GM18498 (cell line): ENCODE measurements around the gene TGM2.

Experiments
- ATAC-seq: cut with Tn5 transposase; IDR thresholded peaks from one replicate; pipeline ENCODE4 v1.9.1; 2021; ENCODE audit warnings: mild to moderate bottlenecking, moderate library complexity; ENCODE audit not compliant: unreplicated experiment

The TGM2 gene

GRCh38 chr20:38165089-38165965 is at the start of gene TGM2:
Gene TGM2, minus strand, starts transcription at chr20:38165270. Its CDS starts 72 bp downstream, at chr20:38165198.
- peak; percentile 72 for ATAC-seq

GRCh38 chr20:38214256-38215193 is 49.5 kb upstream of the TGM2 start:
- no peak for ATAC-seq

GRCh38 chr20:38213607-38213940 is 48.5 kb upstream of the TGM2 start:
- no peak for ATAC-seq

- no peak for ATAC-seq
Observed at GRCh38 chr20:38212806-38213606, 47.9 kb upstream of the TGM2 start.

- no peak for ATAC-seq
Observed at GRCh38 chr20:38211200-38212097, 46.4 kb upstream of the TGM2 start.

GRCh38 chr20:38210741-38211140 is 45.7 kb upstream of the TGM2 start:
- ATAC-seq, result no peak

- ATAC-seq, result no peak
Observed at GRCh38 chr20:38209736-38210405, 44.8 kb upstream of the TGM2 start.

- no peak for ATAC-seq
Observed at GRCh38 chr20:38209054-38209675, 44.1 kb upstream of the TGM2 start.

- no peak for ATAC-seq
Observed at GRCh38 chr20:38208523-38208922, 43.5 kb upstream of the TGM2 start.

- no peak for ATAC-seq
Observed at GRCh38 chr20:38208088-38208487, 43.0 kb upstream of the TGM2 start.

GRCh38 chr20:38207621-38208020 is 42.6 kb upstream of the TGM2 start:
- no peak for ATAC-seq

GRCh38 chr20:38205001-38205400 is 39.9 kb upstream of the TGM2 start:
- ATAC-seq, result no peak

GRCh38 chr20:38203981-38204357 is 38.9 kb upstream of the TGM2 start:
- no peak for ATAC-seq

- ATAC-seq, result no peak
Observed at GRCh38 chr20:38203337-38203980, 38.4 kb upstream of the TGM2 start.

GRCh38 chr20:38202982-38203293 is 37.9 kb upstream of the TGM2 start:
- no peak for ATAC-seq

GRCh38 chr20:38202153-38202981 is 37.3 kb upstream of the TGM2 start:
- no peak for ATAC-seq

- ATAC-seq, result no peak
Observed at GRCh38 chr20:38201356-38201755, 36.3 kb upstream of the TGM2 start.

GRCh38 chr20:38200646-38201045 is 35.6 kb upstream of the TGM2 start:
- ATAC-seq, result no peak
